HG03342 (cell line): ENCODE data around the gene STAG1.
"Not testable (repeated sequence)": the region's sequence is repeated elsewhere in the genome, so short reads cannot be mapped to it uniquely, and the experiment has no call there.

ENCODE experiments used
- ATAC-seq: cut with Tn5 transposase; IDR thresholded peaks from one replicate; pipeline ENCODE4 v1.9.1; 2021; ENCODE audit warnings: mild to moderate bottlenecking, moderate library complexity; ENCODE audit not compliant: unreplicated experiment

Gene STAG1

DNA sequence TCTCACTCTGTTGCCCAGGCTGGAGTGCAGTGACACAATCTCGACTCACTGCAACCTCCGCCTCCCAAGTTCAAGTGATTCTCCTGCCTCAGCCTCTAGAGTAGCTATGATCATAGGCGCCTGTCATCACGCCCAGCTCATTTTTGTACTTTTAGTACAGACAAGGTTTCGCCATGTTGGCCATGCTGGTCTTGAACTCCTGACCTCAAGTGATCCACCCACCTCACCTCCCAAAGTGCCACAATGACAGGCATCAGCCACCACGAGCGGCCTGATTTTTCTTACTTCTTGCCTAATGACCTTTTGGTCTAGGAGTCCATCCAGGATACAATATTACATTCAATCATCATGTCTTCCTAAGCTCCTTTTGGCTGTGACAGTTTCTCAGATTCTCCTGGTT, 146.0 kb downstream of the STAG1 start:
- ATAC-seq, result not testable (repeated sequence)

DNA sequence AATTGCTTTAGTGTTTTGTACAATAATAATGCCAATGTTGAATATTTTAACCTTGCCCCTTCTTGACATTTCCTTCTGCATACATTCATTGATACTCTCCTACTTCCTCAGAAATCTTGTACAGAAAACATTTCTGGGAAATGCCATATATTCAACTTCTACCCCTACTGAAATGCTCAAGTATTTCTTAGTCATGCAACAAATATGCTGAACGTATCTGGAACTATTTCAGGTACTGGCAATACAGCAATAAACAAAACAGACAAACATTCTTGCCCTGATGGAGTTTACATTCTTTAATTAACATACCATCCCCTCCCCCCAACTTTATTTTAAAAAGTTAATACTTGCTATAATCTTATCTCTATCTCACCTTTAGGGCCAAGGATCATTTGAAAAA, 147.2 kb downstream of the STAG1 start:
- ATAC-seq, result no peak

DNA sequence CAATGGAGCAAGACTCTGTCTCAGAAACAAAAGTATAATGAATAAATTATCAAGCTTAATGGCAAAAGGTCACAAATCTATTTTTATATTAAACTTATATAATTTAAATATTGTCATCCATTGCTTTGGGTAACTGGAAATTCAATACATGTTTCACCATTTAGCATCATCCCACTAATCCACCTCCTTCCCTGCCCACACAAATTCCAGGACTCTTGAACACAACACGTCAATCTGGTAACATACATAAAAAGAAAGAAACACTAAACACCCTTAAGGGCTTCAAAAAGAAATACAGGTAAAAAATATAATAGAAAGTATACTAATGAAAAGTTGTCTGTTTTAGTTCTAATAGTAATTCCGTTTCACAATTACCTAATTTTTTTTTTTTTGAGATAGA, 149.4 kb downstream of the STAG1 start:
- no peak for ATAC-seq

DNA sequence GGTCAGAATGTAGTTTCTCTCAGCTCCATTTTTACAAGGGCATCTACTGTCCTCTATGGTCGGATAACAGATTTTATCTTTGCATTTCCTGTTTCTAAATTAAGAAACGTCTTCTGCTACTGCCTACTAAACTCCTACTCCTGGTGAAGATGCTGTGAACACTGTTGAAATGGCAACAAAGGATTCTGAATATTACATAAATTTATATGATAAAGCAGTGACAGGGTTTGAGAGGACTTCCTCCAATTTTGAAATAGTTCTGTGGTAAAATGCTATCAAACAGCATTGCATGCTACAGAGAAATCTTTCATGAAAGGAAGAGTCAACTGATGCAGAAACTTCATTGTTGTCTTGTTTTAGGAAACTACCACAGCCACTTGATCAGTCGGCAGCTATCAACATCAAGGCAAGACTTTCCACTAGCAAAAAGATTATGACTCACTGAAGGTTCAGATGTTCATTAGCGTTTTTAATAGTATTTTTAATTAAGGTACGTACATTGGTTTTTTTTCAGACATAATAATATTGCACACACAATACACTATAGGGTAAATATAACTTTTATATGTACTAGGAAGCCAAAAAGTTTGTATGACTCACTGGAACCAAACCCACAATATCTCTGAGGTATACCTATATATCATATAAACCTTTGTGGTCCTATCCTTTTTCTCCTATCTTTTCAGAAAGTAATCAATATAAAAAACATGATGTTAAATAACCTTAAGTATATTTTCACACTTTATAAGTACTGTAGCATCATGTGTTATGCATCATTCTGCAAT, 156.1 kb downstream of the STAG1 start:
- no peak for ATAC-seq

DNA sequence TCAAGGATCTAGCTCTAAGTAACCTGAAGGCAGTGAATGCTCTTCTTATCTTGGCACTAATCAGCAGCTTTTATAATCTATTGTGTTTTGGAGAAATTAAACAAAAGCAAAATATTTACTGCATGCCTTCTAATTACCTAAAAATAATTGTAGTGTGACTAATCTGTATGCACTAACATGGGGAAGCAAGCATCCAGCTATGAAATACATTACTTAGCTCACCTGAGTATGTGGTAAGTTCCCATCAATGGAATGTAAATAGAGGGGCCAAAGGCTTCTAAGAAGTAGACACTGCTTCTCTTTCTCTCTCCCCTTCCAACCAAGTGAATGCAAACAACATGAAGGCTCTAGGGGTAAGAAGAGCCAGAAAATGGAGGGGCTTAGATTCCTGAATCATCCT, 165.6 kb downstream of the STAG1 start:
- ATAC-seq, result no peak

DNA sequence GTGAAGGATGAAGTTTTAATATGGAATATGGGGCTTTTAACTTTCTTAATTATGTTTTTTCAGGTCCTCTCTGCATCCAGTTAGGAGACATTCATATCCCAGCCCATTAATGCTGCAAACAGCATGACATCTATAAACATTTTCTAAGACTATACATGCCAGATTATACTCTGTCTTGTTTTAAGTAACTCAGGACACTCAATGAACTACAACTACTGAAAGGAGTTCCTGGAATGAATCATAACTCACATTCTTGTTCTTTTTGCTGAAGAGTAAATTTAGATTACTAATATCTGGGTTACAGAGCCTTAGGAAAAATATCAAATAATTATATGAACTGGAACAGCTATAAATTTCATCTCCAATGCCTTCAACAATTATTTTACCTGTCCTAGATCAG, 167.4 kb downstream of the STAG1 start:
- no peak for ATAC-seq

DNA sequence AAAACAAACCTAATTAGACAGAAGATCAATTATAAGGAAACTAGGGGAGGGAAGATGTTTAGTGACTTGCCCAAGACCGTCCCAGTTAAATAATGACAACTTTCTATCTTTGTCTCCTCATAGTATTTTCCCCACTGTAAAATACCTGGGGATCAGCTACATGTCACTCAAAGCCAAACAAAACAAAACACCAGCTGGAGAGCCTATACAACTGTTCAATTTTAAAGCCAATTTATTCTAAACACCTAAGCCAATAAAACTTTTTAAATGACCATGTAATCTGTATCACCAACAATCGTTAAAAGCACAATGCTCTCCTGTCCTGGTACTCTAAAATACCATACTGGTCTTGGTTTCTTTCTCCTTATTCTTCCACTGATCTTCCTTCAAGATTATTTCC, 168.4 kb downstream of the STAG1 start:
- ATAC-seq, result no peak

DNA sequence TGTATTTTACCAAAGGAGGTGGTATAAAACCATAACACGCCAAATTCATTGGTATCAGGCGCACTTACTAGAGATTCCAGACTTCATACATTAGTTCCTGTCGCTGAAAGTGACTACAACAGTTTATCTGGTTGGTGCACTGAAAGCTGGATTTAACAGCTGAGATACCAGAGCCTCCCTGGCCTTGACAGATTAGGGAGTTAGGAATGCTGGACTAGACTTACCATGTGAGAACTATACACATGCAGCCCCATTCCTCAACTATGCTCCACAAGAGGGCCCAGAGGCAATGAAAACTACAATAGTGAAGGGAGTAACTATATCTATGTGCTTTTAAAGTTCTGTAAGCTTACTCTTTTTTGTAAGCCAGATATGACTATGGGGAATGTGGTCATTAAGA, 174.4 kb downstream of the STAG1 start:
- ATAC-seq, result no peak

DNA sequence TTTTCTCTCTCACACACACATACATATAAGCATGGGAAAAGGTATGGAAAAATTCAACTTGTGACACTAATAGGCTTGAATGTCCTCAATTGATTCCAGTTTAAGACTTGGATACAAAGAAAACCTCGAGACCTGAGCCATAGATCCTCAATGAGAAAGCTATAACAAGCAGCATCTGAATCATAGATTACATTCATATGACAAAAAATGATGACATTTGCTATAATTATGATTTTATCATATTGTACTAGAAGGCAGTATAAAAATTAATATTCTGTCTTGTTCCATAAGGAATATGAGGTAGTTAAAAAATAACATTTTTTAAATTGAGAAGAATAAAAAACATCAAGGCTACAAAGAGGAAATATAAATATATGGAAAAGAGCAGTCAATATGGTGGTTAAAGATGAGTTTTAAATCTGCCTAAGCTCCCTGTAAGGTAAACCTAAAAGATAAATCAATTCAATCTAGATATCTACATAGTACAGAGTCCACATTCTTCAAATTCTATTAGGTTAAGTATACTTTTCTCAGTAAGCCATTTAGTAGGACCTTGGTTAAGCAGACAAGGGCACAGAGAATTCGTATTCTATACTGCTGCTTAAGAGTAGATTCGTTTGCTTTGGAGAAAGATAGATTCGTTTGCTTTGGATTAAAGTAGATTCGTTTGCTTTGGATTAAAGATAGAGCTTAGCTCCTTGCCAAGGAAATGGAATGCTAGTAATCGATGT, 175.7 kb downstream of the STAG1 start:
- ATAC-seq, result no peak

DNA sequence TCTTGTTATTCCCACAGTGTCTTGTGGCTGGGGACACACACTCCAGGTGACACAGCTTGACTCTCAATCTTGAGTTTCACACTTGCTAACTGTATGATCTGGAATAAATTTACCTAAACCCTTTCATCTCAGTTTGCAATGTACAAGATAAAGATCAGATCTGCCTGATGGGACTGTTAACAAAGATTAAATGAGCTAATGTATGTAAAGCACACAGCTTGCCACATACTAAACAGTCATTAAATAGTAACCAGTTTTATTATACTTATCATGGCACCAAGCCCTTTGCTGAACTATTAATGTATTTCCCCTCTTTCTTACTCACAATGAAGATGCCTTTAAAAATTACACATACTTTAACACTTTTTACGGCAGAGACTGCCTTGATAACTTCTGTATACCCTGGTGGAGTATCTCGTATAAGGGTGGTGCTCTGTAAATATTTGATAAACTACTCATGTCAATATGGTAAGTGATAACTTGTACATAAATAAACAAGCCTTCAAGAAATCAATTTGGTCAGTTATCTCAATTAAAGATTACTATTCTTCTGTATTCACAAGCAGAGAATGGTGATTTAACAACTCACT, 184.5 kb downstream of the STAG1 start:
- no peak for ATAC-seq

DNA sequence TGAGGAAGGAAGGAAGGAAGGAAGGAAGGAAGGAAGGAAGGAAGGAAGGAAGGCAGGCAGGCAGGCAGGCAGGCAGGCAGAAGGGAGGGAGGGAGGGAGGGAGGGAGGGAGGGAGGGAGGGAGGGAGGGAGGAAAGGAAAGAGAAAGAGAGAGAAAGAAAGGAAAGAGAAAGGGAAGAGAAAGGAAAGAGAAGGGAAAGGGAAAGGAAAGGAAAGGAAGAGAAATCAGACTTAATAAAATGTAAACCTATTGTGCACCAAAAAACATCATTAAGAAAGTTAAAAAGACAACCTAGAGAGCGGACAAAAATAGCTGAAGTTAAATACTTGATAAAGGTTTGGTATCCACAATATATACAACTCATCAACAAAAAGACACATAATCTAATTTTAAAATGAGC, 187.2 kb downstream of the STAG1 start:
- ATAC-seq, result not testable (repeated sequence)

DNA sequence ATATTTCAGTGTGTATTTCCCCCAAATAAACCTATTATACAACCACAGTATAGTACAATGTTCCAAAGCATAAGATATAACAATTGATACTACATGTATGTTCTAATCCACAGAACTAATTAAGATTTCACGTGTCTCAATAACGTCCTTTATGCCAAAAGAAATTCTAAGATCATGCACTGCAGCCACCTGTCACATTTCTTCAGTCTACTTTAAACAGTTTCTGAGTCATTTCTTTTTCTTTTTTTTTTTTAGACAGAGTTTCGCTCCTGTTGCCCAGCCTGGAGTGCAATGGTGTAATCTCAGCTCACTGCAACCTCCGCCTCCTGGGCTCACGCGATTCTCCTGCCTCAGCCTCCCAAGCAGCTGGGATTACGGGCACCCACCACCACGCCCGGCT, 190.2 kb downstream of the STAG1 start:
- no peak for ATAC-seq

DNA sequence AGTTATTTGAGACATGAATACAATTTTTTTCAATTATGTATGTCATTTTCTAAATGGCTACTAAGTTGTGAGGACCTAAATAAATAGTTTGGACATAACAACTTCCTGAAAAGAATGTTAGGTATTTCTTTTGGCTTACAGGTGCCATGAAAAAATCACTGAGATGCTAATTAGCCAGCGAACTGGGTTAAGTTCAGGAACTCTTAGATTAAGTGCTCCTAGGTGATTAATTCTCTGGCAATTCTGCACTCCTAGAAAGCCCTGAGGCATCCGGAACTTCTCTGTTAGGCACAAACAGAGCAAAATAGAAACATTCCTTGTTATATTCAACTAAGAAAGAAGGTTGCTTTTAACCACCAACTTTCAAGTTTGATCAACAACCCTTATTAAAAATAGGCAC, 192.3 kb downstream of the STAG1 start:
- no peak for ATAC-seq

DNA sequence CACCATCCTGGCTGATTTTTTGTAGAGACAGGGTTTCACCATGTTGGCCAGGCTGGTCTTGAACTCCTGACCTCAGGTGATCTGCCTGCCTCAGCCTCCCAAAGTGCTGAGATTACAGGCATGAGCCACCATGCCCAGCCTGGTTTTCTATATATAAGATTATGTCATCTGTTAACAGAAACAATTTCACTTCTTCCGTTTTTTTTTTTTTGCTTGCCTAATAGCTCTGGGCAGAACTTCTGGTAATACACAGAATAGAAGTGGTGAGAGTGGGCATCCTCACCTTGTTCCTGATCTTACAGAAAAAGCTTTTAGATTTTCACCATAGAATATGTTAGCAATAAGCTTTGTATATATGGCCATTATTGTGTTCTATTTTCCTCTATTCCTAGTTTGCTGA, 202.7 kb downstream of the STAG1 start:
- ATAC-seq, result not testable (repeated sequence)

DNA sequence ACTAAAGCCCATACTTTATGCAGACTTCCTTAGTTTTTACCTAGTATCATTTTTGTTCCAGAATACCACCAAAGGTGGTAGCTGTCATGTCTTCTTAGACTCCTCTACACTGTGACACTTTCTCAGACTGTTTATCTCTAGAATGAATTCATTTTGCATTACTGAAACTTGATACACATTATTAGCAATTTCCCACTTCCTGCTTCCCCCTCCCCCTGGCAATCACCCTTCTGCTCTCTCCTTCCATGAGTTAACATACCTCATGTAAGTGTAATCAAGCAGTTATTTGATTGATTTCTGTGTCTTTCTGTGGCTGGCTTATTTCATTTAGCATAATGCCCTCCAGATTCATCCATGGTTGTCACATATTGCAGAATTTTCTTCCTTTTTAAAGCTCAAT, 204.9 kb downstream of the STAG1 start:
- no peak for ATAC-seq

DNA sequence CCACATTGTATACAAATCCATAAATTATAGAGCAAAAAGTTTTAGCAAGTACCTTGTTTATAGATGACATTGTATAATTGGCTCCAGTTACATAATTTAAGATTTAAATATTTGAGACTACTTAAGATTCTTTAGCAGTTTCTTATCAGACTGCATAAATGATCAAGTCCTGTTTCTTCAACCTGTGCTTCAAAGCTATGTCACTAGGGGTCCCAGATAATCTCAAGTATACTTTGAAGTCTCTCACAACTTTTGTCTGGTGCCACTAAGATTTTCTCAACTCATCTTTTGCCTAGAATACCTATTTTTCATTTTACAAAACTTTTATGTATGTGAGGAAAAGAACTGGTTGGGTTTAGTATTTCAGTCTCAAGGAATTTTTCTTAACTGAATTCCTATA, 205.5 kb downstream of the STAG1 start:
- no peak for ATAC-seq

DNA sequence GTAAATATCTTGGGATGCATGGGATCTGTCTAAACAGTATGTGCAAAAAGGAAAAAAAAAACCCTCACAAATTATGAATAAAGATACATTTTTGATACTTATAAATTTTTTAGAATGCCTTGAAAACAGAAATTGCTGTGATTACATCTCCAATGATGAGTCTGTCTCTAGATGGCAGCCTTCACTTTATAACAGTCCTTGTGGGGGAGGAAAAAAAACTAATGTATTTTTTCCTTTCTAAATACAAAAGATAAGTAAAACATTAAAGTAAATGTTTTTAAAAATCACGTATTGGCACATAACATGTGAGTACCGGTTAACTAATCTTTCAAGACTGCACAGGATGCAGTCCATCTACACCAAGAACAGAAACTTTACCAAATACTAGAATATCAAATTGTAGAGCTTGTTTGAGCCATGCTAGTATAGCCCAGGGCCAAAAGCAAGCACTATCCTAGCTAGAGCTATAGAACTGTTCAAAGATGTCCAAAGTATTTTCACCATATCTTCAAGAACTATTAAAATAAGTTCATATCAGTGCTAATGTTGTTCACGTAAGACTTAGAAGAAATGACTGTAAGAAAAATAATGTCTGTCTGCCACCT, 206.4 kb downstream of the STAG1 start:
- ATAC-seq, result no peak

DNA sequence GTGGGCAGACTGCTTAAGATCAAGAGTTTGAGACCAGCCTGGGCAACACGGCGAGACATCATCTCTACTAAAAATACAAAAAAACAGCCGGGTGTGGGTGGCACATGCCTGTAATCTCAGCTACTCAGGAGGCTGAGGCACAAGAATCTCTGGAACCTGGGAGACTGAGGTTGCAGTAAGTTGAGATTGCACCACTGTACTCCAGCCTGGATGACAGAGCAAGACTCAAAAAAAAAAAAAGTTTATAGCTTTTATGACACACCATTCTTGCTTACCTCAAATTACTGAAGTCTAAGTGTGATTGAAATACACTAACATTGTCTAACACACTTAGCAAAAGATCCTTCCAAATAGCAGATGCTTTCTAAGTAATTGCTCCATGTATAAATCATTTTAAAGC, 207.6 kb downstream of the STAG1 start:
- no peak for ATAC-seq

DNA sequence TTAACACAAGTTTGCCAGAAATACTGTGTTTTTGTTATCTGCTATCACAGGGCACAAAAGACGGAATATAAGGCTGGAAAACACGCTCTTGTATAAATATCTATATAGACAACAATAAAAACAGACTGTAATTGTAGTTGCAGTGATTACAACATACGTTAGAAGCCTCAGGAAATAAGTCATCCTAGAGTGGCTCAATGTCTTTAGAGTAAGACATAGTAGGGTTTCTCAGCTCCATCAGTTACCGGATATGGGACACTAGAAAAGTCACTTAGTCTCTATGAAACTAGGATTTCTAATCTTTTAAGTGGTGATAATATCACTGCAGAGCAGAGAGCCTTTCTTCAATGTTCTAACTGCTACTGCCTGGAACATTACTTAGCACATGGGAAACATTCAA, 208.8 kb downstream of the STAG1 start:
- no peak for ATAC-seq

DNA sequence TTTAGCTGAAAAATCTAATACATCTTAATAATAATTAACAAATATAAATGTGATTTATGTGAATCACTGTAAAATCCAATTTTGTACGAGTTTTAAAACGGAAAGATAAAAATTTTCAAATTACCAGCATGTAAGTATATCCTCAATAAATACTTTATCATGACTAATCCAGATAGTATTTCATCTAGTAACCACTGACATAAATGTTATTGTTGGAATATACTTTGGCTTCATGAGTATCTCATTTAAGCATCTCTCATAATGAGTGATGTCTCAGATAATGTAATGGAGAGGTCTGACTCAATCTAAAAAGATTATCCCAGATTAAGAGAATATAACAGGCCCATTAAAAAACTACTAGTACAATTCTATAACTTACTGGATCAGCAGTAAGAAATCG, 216.3 kb downstream of the STAG1 start:
- no peak for ATAC-seq

DNA sequence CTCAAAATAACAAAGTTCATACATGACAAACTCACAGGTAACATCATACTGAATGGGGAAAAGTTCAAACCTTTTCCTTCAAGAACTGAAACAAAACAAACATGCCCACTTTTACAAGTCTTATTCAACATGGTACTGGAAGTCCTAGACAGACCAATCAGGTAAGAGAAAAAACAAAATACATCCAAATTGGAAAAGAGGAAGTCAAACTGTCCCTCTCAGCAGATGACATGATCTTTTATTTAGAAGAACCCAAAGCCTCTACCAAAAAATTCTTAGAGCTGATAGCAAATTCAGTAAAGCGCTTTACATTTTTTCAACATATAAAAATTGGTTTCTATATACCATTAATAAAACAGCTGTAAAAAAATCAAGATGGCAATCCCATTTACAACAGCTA, 219.4 kb downstream of the STAG1 start:
- no peak for ATAC-seq

DNA sequence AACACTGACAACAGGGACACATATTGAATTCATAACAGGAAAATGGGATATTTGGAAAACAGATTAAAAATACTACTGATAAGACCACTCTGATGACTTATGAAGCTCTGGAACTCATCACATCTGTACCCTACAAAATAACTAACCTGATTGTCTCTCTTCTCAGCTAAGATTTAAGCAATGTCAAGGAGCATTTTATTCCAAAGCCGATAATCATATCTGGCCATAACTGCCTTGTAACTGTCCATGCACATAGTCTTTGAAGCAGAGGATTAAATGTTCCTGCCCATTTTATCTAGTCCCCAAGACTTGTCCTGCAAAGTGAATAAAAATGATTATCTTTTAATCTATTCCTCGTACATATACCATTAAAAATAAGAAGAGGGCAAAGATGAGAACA, 234.1 kb downstream of the STAG1 start:
- no peak for ATAC-seq
